SK-N-SH (cell line): Measurements from ENCODE around the gene NAA10.

Experiments used
- CTCF ChIP-seq: fragments of 200-600 bp; sonication (generic); IDR thresholded peaks from 2 replicates; pipeline ENCODE4 v1.6.1; 2017; ENCODE audit warnings: antibody characterized with exemption, mild to moderate bottlenecking, moderate library complexity
- MAX ChIP-seq: IDR thresholded peaks from 2 replicates; pipeline ENCODE4 v1.4.0; 2012; ENCODE audit warnings: low read depth
- SMC3 ChIP-seq: IDR thresholded peaks from 2 replicates; pipeline ENCODE4 v1.6.1; 2012; ENCODE audit warnings: low read depth, low read length, improper control_type of control experiment
- USF2 ChIP-seq: fragments of 150-350 bp; IDR thresholded peaks from 2 replicates; pipeline ENCODE4 v1.6.1; 2017; ENCODE audit warnings: antibody characterized with exemption, low read length, low read depth, borderline replicate concordance

GRCh38 chrX:153888344-153888743 lies 46.5 kb downstream of the NAA10 start:
- TF ChIP-seq CTCF (no peak), MAX (no peak), SMC3 (no peak), USF2 (no peak)
